OCI-LY3 (cell line): ENCODE data around the gene FAM89B.

ENCODE experiments used
- H2AFZ ChIP-seq: fragments of 200-600, 300-600 bp; shearing (Covaris generic); 2 replicates; pipeline ENCODE4 v1.6.0; 2014; ENCODE audit warnings: antibody characterized with exemption, low read depth, low read length
- H3K27ac ChIP-seq: fragments of 200-600, 300-600 bp; sonication (generic); 2 replicates; pipeline ENCODE4 v1.5.1; 2014; ENCODE audit warnings: mild to moderate bottlenecking, low read length, moderate library complexity, mixed read lengths
- H3K27me3 ChIP-seq: fragments of 200-600, 300-600 bp; sonication (generic); 2 replicates; pipeline ENCODE4 v1.6.1; 2014; ENCODE audit warnings: low read depth, low read length, mixed read lengths
- H3K36me3 ChIP-seq: fragments of 200-600, 300-600 bp; sonication (generic); replicated peaks from 2 replicates; pipeline ENCODE3; 2014; ENCODE audit warnings: low read depth, low read length, mixed read lengths
- H3K4me1 ChIP-seq: fragments of 300-600, 200-600 bp; sonication (generic); 2 replicates; pipeline ENCODE4 v1.6.1; 2014; ENCODE audit warnings: low read length, mixed read lengths
- H3K4me2 ChIP-seq: fragments of 200-600, 300-600 bp; sonication (generic); 2 replicates; pipeline ENCODE4 v1.6.1; 2014; ENCODE audit warnings: low read length, mixed read lengths
- H3K4me3 ChIP-seq: fragments of 300-600, 200-600 bp; sonication (generic); 2 replicates; pipeline ENCODE4 v1.5.1; 2014; ENCODE audit warnings: antibody characterized with exemption, mild to moderate bottlenecking, low read length, moderate library complexity
- H3K79me2 ChIP-seq: fragments of 300-600, 200-600 bp; shearing (Covaris generic); 2 replicates; pipeline ENCODE4 v1.6.1; 2014; ENCODE audit warnings: mild to moderate bottlenecking, low read length, mixed read lengths
- H3K9ac ChIP-seq: fragments of 300-600, 200-600 bp; shearing (Covaris generic); 2 replicates; pipeline ENCODE4 v1.6.0; 2014; ENCODE audit warnings: mild to moderate bottlenecking, low read length, moderate library complexity
- H3K9me3 ChIP-seq: fragments of 200-600, 300-600 bp; shearing (Covaris generic); 2 replicates; pipeline ENCODE4 v1.6.1; 2014; ENCODE audit warnings: low read length, mixed read lengths; ENCODE audit not compliant: insufficient read depth
- H4K20me1 ChIP-seq: fragments of 200-600, 300-600 bp; sonication (generic); 2 replicates; pipeline ENCODE4 v1.6.1; 2016; ENCODE audit warnings: low read length, mixed read lengths; ENCODE audit not compliant: insufficient read depth
- EZH2phosphoT487 ChIP-seq: fragments of 200-600 bp; shearing (Covaris generic); IDR thresholded peaks from 2 replicates; pipeline ENCODE4 v1.6.1; 2018; ENCODE audit warnings: antibody characterized with exemption, mixed run types, low read depth
- TF ChIP-seq, protein P1 (sequence below): fragments of 200-600, 300-600 bp; sonication (generic); IDR thresholded peaks from 2 replicates; pipeline ENCODE4 v1.5.1; 2014; ENCODE audit warnings: antibody characterized with exemption, low read length, low read depth

The FAM89B gene

DNA sequence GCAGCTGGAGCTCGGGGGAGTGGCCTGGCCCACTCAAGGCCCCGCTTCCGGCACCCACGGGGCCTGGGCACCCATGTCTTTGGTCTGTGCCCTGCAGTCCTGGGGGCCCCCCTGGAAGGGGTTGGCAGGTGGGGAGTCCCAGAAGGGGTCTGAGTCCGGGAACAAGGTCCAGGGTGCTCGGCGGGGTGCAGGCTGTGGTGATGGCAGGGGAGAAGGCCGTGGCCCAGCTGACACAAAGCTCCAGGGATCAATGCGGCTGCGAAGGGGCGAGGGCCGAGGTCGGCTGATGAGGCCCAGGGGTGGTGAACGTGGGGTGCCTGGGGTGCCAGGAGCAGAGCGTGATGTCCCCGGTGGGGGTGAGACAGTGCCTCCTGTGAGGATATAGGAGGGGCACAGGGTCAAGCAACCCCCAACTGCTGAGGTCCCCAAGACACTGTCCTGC is 25.9 kb downstream of the FAM89B start:
- Histone ChIP-seq H3K4me2 (no peak overlapping the region), H4K20me1 (no peaks in the 10 kb centered on the region), H3K79me2 (no peaks in the 10 kb centered on the region), H3K9me3 (no peaks in the 10 kb centered on the region), H3K27ac (no peak overlapping the region), H3K4me1 (no peaks in the 10 kb centered on the region), H3K9ac (no peak overlapping the region), H3K4me3 (no peak overlapping the region), H3K27me3 (no peaks in the 10 kb centered on the region), H3K36me3 (peaks cover 23% of the 10 kb centered on the region), H2AFZ (no peak overlapping the region)
- TF ChIP-seq EZH2phosphoT487: no peak
- TF ChIP-seq, protein P1, sequence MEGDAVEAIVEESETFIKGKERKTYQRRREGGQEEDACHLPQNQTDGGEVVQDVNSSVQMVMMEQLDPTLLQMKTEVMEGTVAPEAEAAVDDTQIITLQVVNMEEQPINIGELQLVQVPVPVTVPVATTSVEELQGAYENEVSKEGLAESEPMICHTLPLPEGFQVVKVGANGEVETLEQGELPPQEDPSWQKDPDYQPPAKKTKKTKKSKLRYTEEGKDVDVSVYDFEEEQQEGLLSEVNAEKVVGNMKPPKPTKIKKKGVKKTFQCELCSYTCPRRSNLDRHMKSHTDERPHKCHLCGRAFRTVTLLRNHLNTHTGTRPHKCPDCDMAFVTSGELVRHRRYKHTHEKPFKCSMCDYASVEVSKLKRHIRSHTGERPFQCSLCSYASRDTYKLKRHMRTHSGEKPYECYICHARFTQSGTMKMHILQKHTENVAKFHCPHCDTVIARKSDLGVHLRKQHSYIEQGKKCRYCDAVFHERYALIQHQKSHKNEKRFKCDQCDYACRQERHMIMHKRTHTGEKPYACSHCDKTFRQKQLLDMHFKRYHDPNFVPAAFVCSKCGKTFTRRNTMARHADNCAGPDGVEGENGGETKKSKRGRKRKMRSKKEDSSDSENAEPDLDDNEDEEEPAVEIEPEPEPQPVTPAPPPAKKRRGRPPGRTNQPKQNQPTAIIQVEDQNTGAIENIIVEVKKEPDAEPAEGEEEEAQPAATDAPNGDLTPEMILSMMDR: no peak

DNA sequence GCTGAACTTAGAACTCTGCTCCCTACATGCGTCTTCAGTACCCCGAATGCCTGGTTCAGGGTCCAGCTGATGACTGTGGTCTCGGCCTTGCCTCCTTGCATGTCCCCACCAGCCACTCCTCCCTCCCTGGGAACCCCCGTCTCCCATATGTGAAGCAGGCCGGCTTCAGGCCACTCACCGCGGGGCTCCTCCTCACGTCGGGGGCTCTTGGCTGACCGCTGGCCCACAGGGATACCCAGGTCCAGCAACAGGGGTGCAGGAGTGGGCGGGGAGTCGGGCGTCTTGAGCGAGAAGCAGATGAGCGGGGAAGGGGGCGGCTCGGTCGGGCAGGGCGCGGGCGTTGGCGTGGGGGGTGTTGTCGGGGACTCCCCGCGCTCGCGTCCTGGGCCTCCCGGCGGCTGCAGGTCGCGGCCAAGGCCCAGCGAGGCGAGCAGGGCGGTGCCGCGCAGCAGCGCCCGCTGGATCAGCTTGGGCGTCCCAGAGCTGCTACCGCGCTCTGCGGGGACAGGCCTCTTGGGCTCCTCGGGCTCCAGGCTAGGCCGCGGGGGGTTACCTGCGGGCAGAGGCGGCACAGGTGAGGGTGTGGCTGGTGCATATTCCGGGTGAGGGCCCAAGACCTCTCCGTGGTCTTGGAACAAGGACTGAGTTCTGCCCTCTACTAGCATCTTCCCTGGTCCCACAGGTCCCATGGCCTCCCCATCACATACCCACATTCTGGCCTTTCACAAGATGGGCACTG is 27.0 kb downstream of the FAM89B start:
- no peaks in the 10 kb centered on the region for H4K20me1 ChIP-seq
- no peaks in the 10 kb centered on the region for H3K4me1 ChIP-seq
- H3K36me3 ChIP-seq: peaks cover 27% of the 10 kb centered on the region
- no peak overlapping the region for H3K4me2 ChIP-seq
- no peak overlapping the region for H3K9ac ChIP-seq
- H3K27me3 ChIP-seq: no peaks in the 10 kb centered on the region
- no peak overlapping the region for H3K27ac ChIP-seq
- no peak overlapping the region for H3K4me3 ChIP-seq
- H3K79me2 ChIP-seq: no peaks in the 10 kb centered on the region
- no peaks in the 10 kb centered on the region for H3K9me3 ChIP-seq
- H2AFZ ChIP-seq: no peak overlapping the region
- TF ChIP-seq, protein P1: no peak
- TF ChIP-seq EZH2phosphoT487: no peak

DNA sequence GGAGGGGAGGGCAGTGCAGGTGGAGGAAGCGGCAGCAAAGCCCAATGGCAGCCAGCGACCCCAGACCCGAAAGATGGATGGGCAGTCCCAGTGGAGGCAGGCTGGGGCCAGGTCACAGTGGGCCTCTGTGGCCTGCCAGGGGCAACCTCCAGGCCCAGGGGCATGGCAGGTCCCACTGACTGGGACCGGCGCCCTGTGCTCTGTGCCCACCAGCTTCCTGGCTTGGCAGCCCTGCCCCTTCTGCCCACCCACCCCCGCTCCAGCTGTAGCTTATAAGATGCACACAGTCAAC is 27.6 kb downstream of the FAM89B start:
- H3K27ac ChIP-seq: no peak overlapping the region

DNA sequence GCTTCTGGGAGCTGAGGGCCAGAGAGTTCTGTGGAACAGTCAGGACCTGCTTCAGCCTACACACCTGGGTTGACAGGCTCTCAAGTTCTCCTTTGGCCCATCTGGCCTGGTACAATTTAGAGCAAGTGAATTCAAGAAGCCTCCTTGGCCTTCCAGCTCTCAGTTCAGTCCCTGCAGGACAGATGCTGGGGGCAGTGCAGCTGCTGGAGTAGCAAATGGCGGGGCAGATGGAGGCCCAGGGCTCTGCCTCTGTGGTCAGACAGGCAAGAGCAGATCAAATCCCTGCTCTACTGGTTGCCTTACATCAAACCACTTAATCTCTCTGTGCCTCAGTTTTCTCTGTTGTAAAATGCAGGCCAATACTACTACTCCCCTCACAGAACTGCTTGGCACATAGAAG is 31.9 kb downstream of the FAM89B start:
- Histone ChIP-seq H3K36me3 (peaks cover 43% of the 10 kb centered on the region), H3K27ac (no peak overlapping the region), H2AFZ (no peak overlapping the region), H3K4me2 (no peak overlapping the region), H3K27me3 (no peaks in the 10 kb centered on the region), H3K4me1 (no peaks in the 10 kb centered on the region), H3K9me3 (no peaks in the 10 kb centered on the region), H3K4me3 (no peak overlapping the region), H3K9ac (no peak overlapping the region), H4K20me1 (no peaks in the 10 kb centered on the region), H3K79me2 (no peaks in the 10 kb centered on the region)
- no peak for TF ChIP-seq EZH2phosphoT487
- TF ChIP-seq, protein P1: no peak

More for the DNA sequence above, 27.6 kb downstream of the FAM89B start:
- Histone ChIP-seq H3K79me2 (no peaks in the 10 kb centered on the region), H4K20me1 (no peaks in the 10 kb centered on the region), H3K27me3 (no peaks in the 10 kb centered on the region), H3K36me3 (peaks cover 32% of the 10 kb centered on the region), H3K4me1 (no peaks in the 10 kb centered on the region), H3K4me2 (no peak overlapping the region), H3K9me3 (no peaks in the 10 kb centered on the region), H3K9ac (no peak overlapping the region), H3K4me3 (no peak overlapping the region), H2AFZ (no peak overlapping the region)
- TF ChIP-seq, protein P1: no peak
- no peak for TF ChIP-seq EZH2phosphoT487
